Measurements from ENCODE around the gene TRIM65.

TRIM65 gene

DNA sequence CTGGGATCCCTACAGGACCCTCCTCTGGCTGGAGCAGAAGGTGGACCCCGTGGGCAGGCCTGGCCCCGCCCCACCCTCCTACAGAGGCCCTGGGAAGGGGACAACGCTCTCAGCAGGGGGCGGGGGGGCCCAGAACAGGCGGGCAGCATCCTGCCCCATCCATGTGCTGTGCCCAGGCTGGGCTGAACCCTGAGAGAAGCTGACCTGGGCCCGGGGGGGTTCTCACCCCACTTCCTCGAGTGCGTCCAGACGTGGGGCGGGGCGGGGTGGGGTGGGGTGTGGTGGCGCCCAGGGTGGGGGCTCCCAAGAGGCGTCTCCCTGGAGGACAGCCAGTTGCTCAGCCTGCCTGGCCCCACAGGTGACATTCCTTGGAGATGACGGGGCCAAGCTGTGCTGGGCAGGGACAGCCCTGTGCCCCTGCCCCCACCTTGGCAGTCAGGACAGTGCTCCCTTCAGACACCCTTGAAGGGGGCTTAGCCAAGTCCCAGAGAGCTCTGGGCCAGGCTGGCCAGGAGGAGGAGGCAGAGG, 52.2 kb downstream of the TRIM65 start:
- Mint-ChIP-seq H3K9me3 (no peaks in the 10 kb centered on the region), H3K27ac (peak overlapping the region; percentile 35), H3K4me1 (peaks cover 26% of the 10 kb centered on the region), H3K36me3 (peaks cover 1% of the 10 kb centered on the region), H3K27me3 (no peaks in the 10 kb centered on the region), H3K4me3 (peak overlapping the region; percentile 92)

DNA sequence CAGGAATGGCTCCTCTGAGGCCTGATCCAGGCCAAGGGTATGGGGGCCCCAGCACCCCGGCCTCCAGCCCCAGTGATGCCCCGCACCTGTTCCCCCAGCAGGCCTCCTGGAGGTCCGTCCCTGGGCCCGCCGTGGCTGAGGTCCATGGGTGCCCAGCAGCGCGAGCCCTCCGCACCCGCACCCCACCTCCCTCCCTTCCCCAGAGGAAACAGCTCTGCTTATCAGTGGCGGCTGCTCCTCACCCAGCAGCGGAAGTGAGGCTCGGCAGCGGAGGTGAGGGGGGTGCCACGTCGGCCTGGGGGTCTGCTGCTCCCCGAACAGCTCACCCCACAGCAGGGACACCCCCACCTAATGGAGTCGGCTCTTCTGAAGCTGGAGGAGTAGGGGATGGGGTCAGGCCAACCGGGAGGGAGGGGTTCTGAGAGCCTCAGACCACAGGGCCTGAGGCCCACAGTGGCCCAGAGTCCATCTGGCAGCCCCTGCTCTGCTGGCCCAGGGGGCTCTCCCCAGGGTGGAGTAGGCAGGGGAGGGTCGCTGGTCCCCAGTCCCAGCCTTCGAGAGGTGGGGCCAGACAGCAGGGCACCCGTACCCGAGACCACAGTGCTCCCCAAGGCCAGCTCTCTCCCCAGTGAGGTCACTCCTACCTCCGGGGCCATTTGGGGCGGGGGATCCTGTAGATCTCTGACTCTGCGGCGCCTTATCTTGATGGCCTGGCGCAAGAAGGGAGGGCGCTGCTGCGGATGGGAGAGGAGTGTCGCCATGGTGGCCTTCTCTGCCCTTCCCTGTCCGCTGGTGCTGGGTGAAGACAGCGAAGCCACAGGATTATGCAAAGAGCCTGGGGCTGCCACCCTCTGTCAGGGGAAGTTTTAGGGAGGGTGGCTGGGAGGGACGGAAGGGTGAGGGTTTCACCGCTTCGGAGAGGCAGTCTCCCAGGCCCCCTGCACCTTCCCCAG, 52.9 kb downstream of the TRIM65 start, which contains the start of gene UNC13D:
UNC13D (minus strand) TSS at position 828 of the 953 bp plus-strand sequence; CDS start at position 761, 67 bp downstream.
- Mint-ChIP-seq H3K36me3 (peaks cover 1% of the 10 kb centered on the region), H3K4me3 (peak within 1 kb of the TSS; percentile 92), H3K9me3 (no peaks in the 10 kb centered on the region), H3K27me3 (no peaks in the 10 kb centered on the region), H3K4me1 (peaks cover 26% of the 10 kb centered on the region), H3K27ac (peak within 1 kb of the TSS; percentile 93)

DNA sequence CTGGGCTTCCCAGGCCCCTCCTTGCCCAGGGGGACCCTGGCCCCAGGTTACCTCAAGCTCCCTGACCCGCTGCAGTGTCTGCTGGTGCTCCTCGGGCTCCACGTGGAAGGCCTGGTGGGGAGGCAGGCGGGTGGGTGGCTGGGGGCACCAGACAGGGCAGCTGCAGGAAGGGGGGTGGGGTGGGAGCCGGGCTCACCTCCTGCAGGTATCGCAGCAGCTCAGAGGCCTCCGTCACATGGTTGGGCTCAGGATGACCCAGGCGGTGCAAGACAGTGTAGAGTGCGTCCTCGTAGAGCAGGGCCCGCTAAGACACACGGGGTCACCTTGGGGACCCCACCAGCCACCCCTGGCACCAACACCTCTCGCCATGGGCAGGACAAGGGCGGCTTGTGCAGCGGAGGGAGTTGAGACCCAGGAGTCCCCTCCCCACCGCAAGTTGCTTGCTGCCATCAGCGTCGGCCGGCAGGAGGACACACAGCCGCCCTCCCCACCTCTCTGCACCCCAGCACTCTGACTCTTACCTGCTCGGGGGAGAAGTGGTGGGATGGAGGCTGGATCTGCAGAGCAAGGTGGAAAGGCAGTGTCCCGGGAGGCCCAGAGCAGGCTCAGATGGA, 53.7 kb downstream of the TRIM65 start:
- no peaks in the 10 kb centered on the region for H3K27me3 Mint-ChIP-seq
- H3K36me3 Mint-ChIP-seq = peaks cover 1% of the 10 kb centered on the region
- peak overlapping the region; percentile 90 for H3K27ac Mint-ChIP-seq
- no peaks in the 10 kb centered on the region for H3K9me3 Mint-ChIP-seq
- H3K4me1 Mint-ChIP-seq = peaks cover 22% of the 10 kb centered on the region
- peak overlapping the region; percentile 92 for H3K4me3 Mint-ChIP-seq

DNA sequence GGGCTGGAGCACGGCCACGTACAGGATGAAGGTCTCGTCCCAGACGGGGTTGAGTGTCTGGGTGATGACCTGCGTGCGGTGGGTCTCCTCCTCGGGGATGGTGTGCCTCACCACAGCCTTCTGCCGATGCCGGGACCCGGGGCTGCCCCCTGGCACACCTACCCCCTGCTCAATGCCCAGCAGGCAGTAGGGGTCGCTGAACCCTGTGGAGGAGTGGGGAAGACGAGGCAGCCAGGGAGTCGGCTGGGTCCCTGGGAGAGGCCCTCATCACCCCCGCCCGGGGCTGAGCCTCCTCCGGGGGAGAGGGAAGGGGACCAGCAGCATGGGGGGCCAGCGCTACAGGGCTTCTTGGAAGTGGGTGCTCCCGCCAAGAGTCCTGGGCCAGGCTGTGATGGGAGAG, 54.3 kb downstream of the TRIM65 start:
- H3K4me3 Mint-ChIP-seq = peak overlapping the region; percentile 92
- no peak overlapping the region for H3K27ac Mint-ChIP-seq
- H3K27me3 Mint-ChIP-seq = no peaks in the 10 kb centered on the region
- H3K9me3 Mint-ChIP-seq = no peaks in the 10 kb centered on the region
- no peaks in the 10 kb centered on the region for H3K36me3 Mint-ChIP-seq
- H3K4me1 Mint-ChIP-seq = peaks cover 24% of the 10 kb centered on the region

DNA sequence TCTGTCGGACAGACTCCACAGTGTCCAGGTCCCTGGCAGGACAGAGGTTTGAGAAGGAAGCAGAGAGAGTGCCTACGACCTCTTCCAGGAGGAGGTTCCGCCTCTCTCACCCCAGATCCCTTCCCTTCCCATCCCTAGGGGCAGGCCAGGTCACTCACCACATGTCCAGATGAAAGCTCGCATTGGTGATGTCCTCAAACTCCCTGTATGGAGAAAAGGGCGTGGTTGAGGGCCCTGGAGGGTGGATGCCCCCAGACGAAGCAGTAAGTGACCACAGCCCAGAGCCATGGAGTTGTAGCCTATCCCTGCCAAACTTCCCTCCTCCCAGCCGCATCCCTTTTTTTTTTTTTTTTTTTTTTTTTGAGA, 56.0 kb downstream of the TRIM65 start:
- H3K36me3 Mint-ChIP-seq = no peaks in the 10 kb centered on the region
- no peaks in the 10 kb centered on the region for H3K9me3 Mint-ChIP-seq
- no peak overlapping the region for H3K4me3 Mint-ChIP-seq
- no peaks in the 10 kb centered on the region for H3K27me3 Mint-ChIP-seq
- H3K4me1 Mint-ChIP-seq = peaks cover 23% of the 10 kb centered on the region
- no peak overlapping the region for H3K27ac Mint-ChIP-seq

DNA sequence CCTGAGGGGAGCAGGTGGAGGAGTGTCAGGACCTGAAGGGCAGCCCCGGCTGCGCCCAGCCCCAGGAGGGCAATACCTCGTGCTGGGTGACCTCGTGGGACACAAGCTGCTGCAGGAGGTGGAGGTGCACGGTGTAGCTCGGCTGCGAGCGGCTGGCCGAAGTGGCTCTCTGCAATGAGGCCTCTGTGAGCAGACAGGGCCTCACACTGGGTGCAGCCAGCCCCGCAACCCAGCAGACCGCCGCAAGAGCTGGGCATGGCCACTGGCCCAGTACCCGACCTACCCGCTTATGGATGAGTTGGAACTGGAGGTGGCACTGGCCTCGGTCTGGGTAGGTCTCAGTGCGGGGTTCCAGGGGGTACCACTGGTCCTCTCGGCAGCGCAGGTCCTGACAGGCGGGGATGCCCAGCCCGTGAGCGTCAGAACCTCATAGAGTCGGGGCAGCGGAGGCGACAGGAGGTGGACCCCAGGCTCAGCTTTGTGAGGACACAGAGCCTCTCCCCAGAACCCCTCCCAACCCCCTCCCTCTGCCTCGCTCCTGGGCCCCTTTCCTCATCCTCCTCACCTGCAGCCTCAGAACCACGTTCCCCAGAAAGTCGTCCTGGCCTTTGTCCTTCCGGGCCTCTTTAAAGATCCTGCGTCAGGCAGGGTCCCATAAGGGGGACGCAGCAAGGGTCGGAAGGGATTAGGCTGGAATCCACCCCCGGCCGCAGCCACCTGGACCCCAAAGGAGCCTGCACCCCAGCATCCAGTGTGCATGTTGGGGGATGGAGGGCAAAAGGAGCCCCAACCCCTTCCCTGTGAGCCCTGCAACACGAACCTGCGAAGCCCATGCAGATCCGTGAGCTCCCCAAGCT, 56.6 kb downstream of the TRIM65 start:
- Mint-ChIP-seq H3K4me3 (no peak overlapping the region), H3K27ac (no peak overlapping the region), H3K4me1 (peaks cover 17% of the 10 kb centered on the region)

More for the DNA sequence above, 56.6 kb downstream of the TRIM65 start:
- Mint-ChIP-seq H3K9me3 (no peaks in the 10 kb centered on the region), H3K36me3 (no peaks in the 10 kb centered on the region), H3K27me3 (no peaks in the 10 kb centered on the region)
